CD8-positive, alpha-beta memory T cell (primary cell): ENCODE results near the gene NR3C1. TPM values are rescaled to one million over a fixed set of nuclear protein-coding genes. Genes with fewer than 3 reads are reported as not detected.

Experiments
- CTCF ChIA-PET: fragments of 350-600 bp; sonication (Branson Sonifier 250); formaldehyde crosslinking; loops from one replicate; lab custom pipeline; 2021; ENCODE audit warnings: antibody characterized with exemption; lab: Charles Lee
- POLR2A ChIA-PET: fragments of 350-600 bp; sonication (Branson Sonifier 250); formaldehyde crosslinking; loops from one replicate; lab custom pipeline; 2021; ENCODE audit warnings: antibody characterized with exemption; lab: Charles Lee
- DNase-seq, 5 donors: peaks; one replicate each; pipeline versions ENCODE4 v3.0.0 to v3.0.0-alpha.2; 2020 to 2022; ENCODE audit warnings: mixed read lengths in 1 of 5
- H3K27ac ChIP-seq: one replicate; pipeline ENCODE4 v1.7.0; 2013; ENCODE audit warnings: low read depth, mild to moderate bottlenecking, low read length, moderate library complexity
- H3K27me3 ChIP-seq: 2 replicates; pipeline ENCODE4 v1.7.0; 2013; ENCODE audit warnings: low read length, mild to moderate bottlenecking; ENCODE audit not compliant: insufficient read depth, poor library complexity, severe bottlenecking
- H3K36me3 ChIP-seq: 2 replicates; pipeline ENCODE4 v1.7.0; 2013; ENCODE audit warnings: mild to moderate bottlenecking, low read length, moderate library complexity; ENCODE audit not compliant: insufficient read depth
- H3K4me1 ChIP-seq: 2 replicates; pipeline ENCODE4 v1.7.0; 2013; ENCODE audit warnings: mild to moderate bottlenecking, low read length, moderate library complexity; ENCODE audit not compliant: insufficient read depth
- H3K4me3 ChIP-seq: 2 replicates; pipeline ENCODE4 v1.7.0; 2013; ENCODE audit warnings: mild to moderate bottlenecking, low read length
- H3K9me3 ChIP-seq: 2 replicates; pipeline ENCODE4 v1.7.0; 2013; ENCODE audit warnings: mild to moderate bottlenecking, low read length
- H3K27ac Mint-ChIP-seq, 8 donors: one replicate each; pipeline ENCODE4 v1.8.0; 2020 to 2021; ENCODE audit warnings: mixed read lengths in 8 of 8, mild to moderate bottlenecking in 6 of 8, inconsistent platforms in 3 of 8, moderate library complexity in 3 of 8
- H3K27me3 Mint-ChIP-seq, 2 donors: one replicate each; pipeline ENCODE4 v1.8.0; 2020 to 2021; ENCODE audit warnings: mixed read lengths in 2 of 2, mild to moderate bottlenecking in 1 of 2, moderate library complexity in 1 of 2
- H3K36me3 Mint-ChIP-seq, 3 donors: one replicate each; pipeline ENCODE4 v1.8.0; 2020 to 2021; ENCODE audit warnings: mixed read lengths in 3 of 3, inconsistent platforms in 1 of 3, mild to moderate bottlenecking in 1 of 3
- H3K4me1 Mint-ChIP-seq, 3 donors: one replicate each; pipeline ENCODE4 v1.8.0; 2020 to 2021; ENCODE audit warnings: mixed read lengths in 3 of 3, inconsistent platforms in 1 of 3, mild to moderate bottlenecking in 1 of 3
- H3K4me3 Mint-ChIP-seq, 7 donors: one replicate each; pipeline ENCODE4 v1.8.0; 2020 to 2021; ENCODE audit warnings: mixed read lengths in 7 of 7, mild to moderate bottlenecking in 6 of 7, moderate library complexity in 4 of 7, inconsistent platforms in 2 of 7
- H3K9me3 Mint-ChIP-seq, 5 donors: one replicate each; pipeline ENCODE4 v1.8.0; 2020 to 2022; ENCODE audit warnings: mixed read lengths in 5 of 5, mild to moderate bottlenecking in 3 of 5, moderate library complexity in 2 of 5, inconsistent platforms in 1 of 5
- polyA plus RNA-seq: library from polyadenylated mRNA; unstranded; fragments of 300-500 nt; fragmentation: Illumina TruSeq; gene quantifications from one replicate; pipeline ENCODE4 v1.2.3, GENCODE V29; 2021
- total RNA-seq, 2 experiments: library from RNA; stranded (reverse); gene quantifications; one replicate each; pipeline ENCODE4 v1.2.3, GENCODE V29; 2021

Gene NR3C1
- total and polyA plus RNA-seq, 3 experiments from 2014 or later = 65.3 to 85.5 (median 66.5) TPM

- Mint-ChIP-seq H3K36me3 (peaks cover 30 to 55% (median 36%) of the 10 kb centered on the region in 3 donors), H3K27me3 (no peaks in the 10 kb centered on the region), H3K9me3 (peaks cover 5 to 18% (median 7%) of the 10 kb centered on the region in 5 donors), H3K27ac (no peak overlapping the region), H3K4me3 (peak overlapping the region in 1 of 7 donors; percentile 1), H3K4me1 (peaks cover 86 to 99% (median 99%) of the 10 kb centered on the region in 3 donors)
- DNase-seq = no peak
- no peaks in the 10 kb centered on the region for H3K36me3 ChIP-seq
- no peak overlapping the region for H3K4me3 ChIP-seq
- H3K27me3 ChIP-seq = no peaks in the 10 kb centered on the region
- peaks cover 50% of the 10 kb centered on the region for H3K4me1 ChIP-seq
- peaks cover 9% of the 10 kb centered on the region for H3K9me3 ChIP-seq
- ChIA-PET POLR2A (no interaction called here), CTCF (interaction anchor here (1.1 kb wide), 1 partner anchor 19 kb away, joined by 4 read pairs; the partner anchor contains the start of gene NR3C1)
- no peak overlapping the region for H3K27ac ChIP-seq
These were observed 19.5 kb downstream of the NR3C1 start for GRCh38 chr5:143383988-143384387.

GRCh38 chr5:143379606-143380005, 23.9 kb downstream of the NR3C1 start:
- H3K4me1 ChIP-seq = peaks cover 44% of the 10 kb centered on the region
- DNase-seq = no peak
- peak overlapping the region in 2 of 7 donors; percentile 8 to 25 for H3K4me3 Mint-ChIP-seq
- H3K36me3 ChIP-seq = no peaks in the 10 kb centered on the region
- no peak overlapping the region for H3K4me3 ChIP-seq
- H3K27me3 ChIP-seq = no peaks in the 10 kb centered on the region
- no peaks in the 10 kb centered on the region for H3K9me3 Mint-ChIP-seq
- H3K4me1 Mint-ChIP-seq = peaks cover 87 to 100% (median 99%) of the 10 kb centered on the region in 3 donors
- ChIA-PET CTCF (interaction anchor here (0.8 kb wide), 1 partner anchor 32 kb away, joined by 3 read pairs; no protein-coding TSS in a partner anchor), POLR2A (interaction anchor here (0.5 kb wide), 1 partner anchor 415 kb away, joined by 3 read pairs; no protein-coding TSS in a partner anchor)
- H3K27me3 Mint-ChIP-seq = no peaks in the 10 kb centered on the region
- no peak overlapping the region for H3K27ac ChIP-seq
- H3K36me3 Mint-ChIP-seq = peaks cover 6 to 38% (median 13%) of the 10 kb centered on the region in 3 donors
- peak overlapping the region in 5 of 8 donors; percentile 9 to 25 (median 18) for H3K27ac Mint-ChIP-seq
- H3K9me3 ChIP-seq = peaks cover 4% of the 10 kb centered on the region

GRCh38 chr5:143376911-143377813, 26.3 kb downstream of the NR3C1 start:
- Mint-ChIP-seq H3K4me1 (peaks cover 79 to 100% (median 93%) of the 10 kb centered on the region in 3 donors), H3K4me3 (peak overlapping the region in 1 of 7 donors; percentile 27), H3K9me3 (no peaks in the 10 kb centered on the region), H3K27me3 (no peaks in the 10 kb centered on the region), H3K27ac (peak overlapping the region; percentile 1 to 85 (median 14)), H3K36me3 (peaks cover 0 to 30% (median 3%) of the 10 kb centered on the region in 3 donors)
- Histone ChIP-seq H3K4me3 (no peak overlapping the region), H3K9me3 (no peaks in the 10 kb centered on the region), H3K36me3 (no peaks in the 10 kb centered on the region), H3K4me1 (peaks cover 26% of the 10 kb centered on the region), H3K27me3 (no peaks in the 10 kb centered on the region), H3K27ac (no peak overlapping the region)
- ChIA-PET CTCF (no interaction called here), POLR2A (interaction anchor here (0.7 kb wide), 1 partner anchor 26 kb away, joined by 3 read pairs; the partner anchor contains the start of gene NR3C1)
- DNase-seq = no peak

- Mint-ChIP-seq H3K36me3 (peaks cover 0 to 34% (median 2%) of the 10 kb centered on the region in 3 donors), H3K9me3 (no peaks in the 10 kb centered on the region), H3K4me1 (peaks cover 80 to 100% (median 93%) of the 10 kb centered on the region in 3 donors), H3K27ac (peak overlapping the region in 5 of 8 donors; percentile 11 to 56 (median 22)), H3K4me3 (no peak overlapping the region), H3K27me3 (no peaks in the 10 kb centered on the region)
- CTCF ChIA-PET = interaction anchor here (0.8 kb wide), 1 partner anchor 14 kb away, joined by 3 read pairs; no protein-coding TSS in a partner anchor
- no peaks in the 10 kb centered on the region for H3K36me3 ChIP-seq
- H3K27ac ChIP-seq = no peak overlapping the region
- POLR2A ChIA-PET = no interaction called here
- H3K27me3 ChIP-seq = no peaks in the 10 kb centered on the region
- peaks cover 26% of the 10 kb centered on the region for H3K4me1 ChIP-seq
- no peaks in the 10 kb centered on the region for H3K9me3 ChIP-seq
- no peak for DNase-seq
- no peak overlapping the region for H3K4me3 ChIP-seq
These were observed 27.2 kb downstream of the NR3C1 start for GRCh38 chr5:143376195-143376779.

GRCh38 chr5:143374496-143375217, 28.8 kb downstream of the NR3C1 start:
- Mint-ChIP-seq H3K4me3 (no peak overlapping the region), H3K36me3 (peaks cover 0 to 33% (median 2%) of the 10 kb centered on the region in 3 donors), H3K9me3 (no peaks in the 10 kb centered on the region), H3K27ac (peak overlapping the region in 1 of 8 donors; percentile 26), H3K27me3 (no peaks in the 10 kb centered on the region), H3K4me1 (peaks cover 78 to 100% (median 93%) of the 10 kb centered on the region in 3 donors)
- H3K9me3 ChIP-seq = no peaks in the 10 kb centered on the region
- H3K27ac ChIP-seq = no peak overlapping the region
- no peak overlapping the region for H3K4me3 ChIP-seq
- H3K4me1 ChIP-seq = peaks cover 12% of the 10 kb centered on the region
- no peaks in the 10 kb centered on the region for H3K27me3 ChIP-seq
- no peaks in the 10 kb centered on the region for H3K36me3 ChIP-seq
- CTCF ChIA-PET = no interaction called here
- POLR2A ChIA-PET = no interaction called here
- DNase-seq = no peak

- Mint-ChIP-seq H3K27me3 (no peaks in the 10 kb centered on the region), H3K9me3 (no peaks in the 10 kb centered on the region), H3K4me3 (no peak overlapping the region), H3K27ac (no peak overlapping the region), H3K36me3 (peaks cover 0 to 42% (median 8%) of the 10 kb centered on the region in 3 donors), H3K4me1 (peaks cover 76 to 100% (median 93%) of the 10 kb centered on the region in 3 donors)
- Histone ChIP-seq H3K27me3 (no peaks in the 10 kb centered on the region), H3K36me3 (no peaks in the 10 kb centered on the region), H3K4me1 (peaks cover 6% of the 10 kb centered on the region), H3K27ac (no peak overlapping the region), H3K4me3 (no peak overlapping the region), H3K9me3 (no peaks in the 10 kb centered on the region)
- POLR2A ChIA-PET = no interaction called here
- CTCF ChIA-PET = interaction anchor here (0.6 kb wide), 1 partner anchor 30 kb away, joined by 3 read pairs; no protein-coding TSS in a partner anchor
- no peak for DNase-seq
These were observed 30.4 kb downstream of the NR3C1 start for GRCh38 chr5:143373076-143373475.

- H3K9me3 ChIP-seq = no peaks in the 10 kb centered on the region
- Mint-ChIP-seq H3K4me3 (no peak overlapping the region), H3K27me3 (no peaks in the 10 kb centered on the region), H3K9me3 (no peaks in the 10 kb centered on the region), H3K36me3 (peaks cover 0 to 45% (median 9%) of the 10 kb centered on the region in 3 donors), H3K4me1 (peaks cover 77 to 99% (median 94%) of the 10 kb centered on the region in 3 donors), H3K27ac (peak overlapping the region in 2 of 8 donors; percentile 28 to 50)
- CTCF ChIA-PET = no interaction called here
- no peaks in the 10 kb centered on the region for H3K36me3 ChIP-seq
- no peak overlapping the region for H3K27ac ChIP-seq
- DNase-seq = no peak
- H3K4me3 ChIP-seq = no peak overlapping the region
- POLR2A ChIA-PET = no interaction called here
- peaks cover 11% of the 10 kb centered on the region for H3K4me1 ChIP-seq
- no peaks in the 10 kb centered on the region for H3K27me3 ChIP-seq
These were observed 31.2 kb downstream of the NR3C1 start for GRCh38 chr5:143372187-143372829.
